Stomach (tissue), 4 donors: ENCODE measurements around the gene CDK2AP2.

Experiments used
- CTCF ChIP-seq, 7 experiments: fragments of 450-650 bp in 4 of 7; fragments of 200-600 bp in 3 of 7; sonication (generic) in 3 of 7; IDR thresholded peaks; one replicate each; pipeline ENCODE4 v1.5.1; 2016 to 2019; ENCODE audit warnings: antibody characterized with exemption in 7 of 7, control low read depth in 2 of 7, mild to moderate bottlenecking in 1 of 7
- EP300 ChIP-seq: sonication (generic); formaldehyde crosslinking; IDR thresholded peaks from one replicate; pipeline ENCODE4 v1.6.1; 2017; ENCODE audit warnings: antibody characterized with exemption

- TF ChIP-seq EP300 = no peak
- no peak for TF ChIP-seq CTCF (IDR thresholded peaks at IDR 0.05)
These were observed 48.3 kb upstream of the CDK2AP2 start for GRCh38 chr11:67556244-67556643.
